Measurements from ENCODE around the gene FAM120B.

DNA sequence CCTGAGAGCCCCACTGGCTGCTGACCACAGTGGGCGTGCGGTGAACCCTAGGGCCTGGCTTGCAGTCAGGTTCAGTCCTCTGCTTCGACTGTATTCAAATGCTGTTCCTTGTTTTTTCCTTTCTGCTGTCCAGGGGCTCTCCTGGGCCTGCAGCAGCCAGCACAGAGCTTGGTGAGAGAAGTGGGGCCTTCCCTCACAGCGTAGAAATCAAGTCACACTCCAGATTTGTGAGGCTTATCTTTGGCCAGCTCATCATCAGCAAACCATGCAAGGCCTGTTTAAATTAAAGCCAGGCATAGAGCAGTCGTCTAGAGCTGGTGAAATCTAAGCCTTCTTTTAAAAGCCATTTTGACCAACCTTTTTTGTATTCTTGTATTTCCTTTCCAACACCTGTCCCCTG is 8.4 kb downstream of the FAM120B start:
- TF ChIP-seq EZH2 (IDR thresholded peaks at IDR 0.05; ENCODE audit: borderline replicate concordance, insufficient read depth, low read length, poor library complexity, severe bottlenecking) (no peak), CTCF (IDR thresholded peaks at IDR 0.05; ENCODE audit: poor library complexity, severe bottlenecking) (no peak), POLR2AphosphoS5 (IDR thresholded peaks at IDR 0.05) (no peak), MXI1 (conservative IDR thresholded peaks at IDR 0.05; ENCODE audit: poor library complexity, severe bottlenecking) (no peak), EP300 (conservative IDR thresholded peaks at IDR 0.05; ENCODE audit: poor library complexity, severe bottlenecking) (no peak), TAF1 (IDR thresholded peaks at IDR 0.05; ENCODE audit: low read depth) (no peak), RAD21 (conservative IDR thresholded peaks at IDR 0.05) (no peak)
